IMR-90 (cell line): Measurements from ENCODE around the gene VAMP7. TPM values are rescaled to one million over a fixed set of nuclear protein-coding genes. Genes with fewer than 3 reads are reported as not detected.

Experiments used
- ATAC-seq: fragments of 200-7000 bp; cut with Tn5 transposase; 2 replicates; pipeline ENCODE4 v1.9.1; 2020; ENCODE audit warnings: low read depth, mild to moderate bottlenecking, moderate library complexity
- BruUV-seq: library from RNA; stranded (reverse); fragments of 400-500 nt; replicated peaks from 2 replicates; lab custom pipeline; 2021; lab: Mats Ljungman, UMichigan
- CTCF ChIA-PET: fragments of 300-600 bp; formaldehyde crosslinking; extraction: SDS; loops from one replicate; lab custom pipeline; 2021; ENCODE audit warnings: antibody characterized with exemption; lab: Yijun Ruan, JAX
- POLR2A ChIA-PET: fragments of 300-600 bp; sonication (Branson Sonifier 250); formaldehyde crosslinking; loops from one replicate; lab custom pipeline; 2022; ENCODE audit warnings: antibody characterized with exemption; ENCODE audit not compliant: unreplicated experiment; lab: Charles Lee
- DNase-seq: peaks from one replicate; pipeline ENCODE4 v3.0.0; 2013
- H2AFZ ChIP-seq: replicated peaks from 2 replicates; pipeline ENCODE3; 2013; ENCODE audit warnings: low read length, mild to moderate bottlenecking; ENCODE audit not compliant: poor library complexity
- H2AK5ac ChIP-seq: 2 replicates; pipeline ENCODE4 v1.6.1; 2013; ENCODE audit warnings: low read depth, low read length, inconsistent platforms
- H2AK9ac ChIP-seq: replicated peaks from 2 replicates; pipeline ENCODE3; 2013; ENCODE audit warnings: mild to moderate bottlenecking, low read depth, low read length, moderate library complexity; ENCODE audit not compliant: poor library complexity
- H2BK120ac ChIP-seq: 2 replicates; pipeline ENCODE4 v1.6.1; 2013; ENCODE audit warnings: low read depth, low read length, inconsistent platforms
- H2BK15ac ChIP-seq: 3 replicates; pipeline ENCODE4 v1.6.1; 2013; ENCODE audit warnings: low read depth, low read length, inconsistent platforms
- H2BK20ac ChIP-seq: 2 replicates; pipeline ENCODE4 v1.6.1; 2013; ENCODE audit warnings: low read depth, mild to moderate bottlenecking, inconsistent platforms, low read length, moderate library complexity
- H2BK5ac ChIP-seq: 2 replicates; pipeline ENCODE4 v1.6.1; 2013; ENCODE audit warnings: mild to moderate bottlenecking, low read depth, low read length, inconsistent platforms; ENCODE audit not compliant: poor library complexity, severe bottlenecking
- H3K14ac ChIP-seq: replicated peaks from 2 replicates; pipeline ENCODE4 v1.6.1; 2013; ENCODE audit warnings: low read depth, low read length, inconsistent platforms
- H3K18ac ChIP-seq: 2 replicates; pipeline ENCODE4 v1.6.1; 2013; ENCODE audit warnings: low read depth, low read length, control low read depth
- H3K23ac ChIP-seq: 2 replicates; pipeline ENCODE4 v1.6.1; 2013; ENCODE audit warnings: low read depth, low read length, inconsistent platforms
- H3K27ac ChIP-seq: 2 replicates; pipeline ENCODE4 v1.5.1; 2013; ENCODE audit warnings: mild to moderate bottlenecking, control low read depth, low read length; ENCODE audit not compliant: insufficient read depth
- H3K27me3 ChIP-seq: 2 replicates; pipeline ENCODE4 v1.6.1; 2013; ENCODE audit warnings: low read length; ENCODE audit not compliant: control insufficient read depth, insufficient read depth
- H3K36me3 ChIP-seq: 2 replicates; pipeline ENCODE4 v1.6.1; 2013; ENCODE audit warnings: low read length, mixed read lengths; ENCODE audit not compliant: control insufficient read depth, insufficient read depth
- H3K4ac ChIP-seq: 2 replicates; pipeline ENCODE4 v1.6.1; 2013; ENCODE audit warnings: low read depth, low read length, inconsistent platforms
- H3K4me1 ChIP-seq: 2 replicates; pipeline ENCODE4 v1.6.1; 2013; ENCODE audit warnings: low read length, mixed read lengths; ENCODE audit not compliant: control insufficient read depth, insufficient read depth
- H3K4me2 ChIP-seq: 2 replicates; pipeline ENCODE4 v1.6.1; 2013; ENCODE audit warnings: low read depth, mild to moderate bottlenecking, control low read depth, low read length, moderate library complexity
- H3K4me3 ChIP-seq: 2 replicates; pipeline ENCODE4 v1.5.1; 2013; ENCODE audit warnings: low read depth, mild to moderate bottlenecking, control low read depth, low read length, moderate library complexity; ENCODE audit not compliant: insufficient read depth
- H3K56ac ChIP-seq: 2 replicates; pipeline ENCODE4 v1.6.1; 2013; ENCODE audit warnings: low read length, inconsistent platforms; ENCODE audit not compliant: insufficient read depth; ENCODE audit errors: extremely low read depth
- H3K79me1 ChIP-seq, 2 experiments: 2 replicates each; pipeline ENCODE4 v1.6.1; 2013; ENCODE audit warnings: low read length in 2 of 2, inconsistent platforms in 1 of 2, low read depth in 1 of 2
- H3K9ac ChIP-seq: 2 replicates; pipeline ENCODE4 v1.6.1; 2013; ENCODE audit warnings: low read depth, low read length, control low read depth
- H3K9me1 ChIP-seq: 2 replicates; pipeline ENCODE4 v1.6.1; 2013; ENCODE audit warnings: low read length, inconsistent platforms; ENCODE audit not compliant: insufficient read depth
- H3K9me3 ChIP-seq: 2 replicates; pipeline ENCODE4 v1.6.1; 2013; ENCODE audit warnings: low read length; ENCODE audit not compliant: control insufficient read depth, insufficient read depth
- H4K20me1 ChIP-seq: 2 replicates; pipeline ENCODE4 v1.6.1; 2013; ENCODE audit warnings: low read length, inconsistent platforms; ENCODE audit not compliant: insufficient read depth
- H4K5ac ChIP-seq: 2 replicates; pipeline ENCODE4 v1.6.1; 2013; ENCODE audit warnings: mild to moderate bottlenecking, low read depth, low read length, control low read depth
- H4K8ac ChIP-seq, 2 experiments: 2 replicates each; pipeline ENCODE4 v1.6.1; 2013; ENCODE audit warnings: low read depth in 2 of 2, low read length in 2 of 2, control low read depth in 1 of 2, inconsistent platforms in 1 of 2
- H4K91ac ChIP-seq: 2 replicates; pipeline ENCODE4 v1.6.1; 2013; ENCODE audit warnings: low read depth, low read length, inconsistent platforms; ENCODE audit not compliant: insufficient read depth
- BHLHE40 ChIP-seq: fragments of 150-350 bp; IDR thresholded peaks from 2 replicates; pipeline ENCODE4 v1.6.1; 2016; ENCODE audit warnings: mild to moderate bottlenecking, low read depth, low read length
- CEBPB ChIP-seq: IDR thresholded peaks from 2 replicates; pipeline ENCODE4 v1.6.1; 2012; ENCODE audit warnings: low read depth, low read length, improper control_type of control experiment
- CHD1 ChIP-seq: IDR thresholded peaks from 2 replicates; pipeline ENCODE4 v1.6.1; 2012; ENCODE audit warnings: low read depth, low read length, improper control_type of control experiment
- CTCF ChIP-seq: conservative IDR thresholded peaks from 2 replicates; pipeline ENCODE4 v1.5.1; 2012; ENCODE audit warnings: mild to moderate bottlenecking, low read depth, low read length, improper control_type of control experiment
- FOS ChIP-seq: fragments of 150-350 bp; IDR thresholded peaks from 2 replicates; pipeline ENCODE4 v1.6.1; 2016; ENCODE audit warnings: low read depth, low read length
- MAFK ChIP-seq: IDR thresholded peaks from 2 replicates; pipeline ENCODE4 v1.6.1; 2012; ENCODE audit warnings: low read depth, low read length, improper control_type of control experiment
- MAZ ChIP-seq: IDR thresholded peaks from 2 replicates; pipeline ENCODE4 v1.6.1; 2012; ENCODE audit warnings: low read depth, mild to moderate bottlenecking, low read length, improper control_type of control experiment, moderate library complexity, borderline replicate concordance
- MXI1 ChIP-seq: IDR thresholded peaks from 2 replicates; pipeline ENCODE4 v1.6.1; 2012; ENCODE audit warnings: low read depth, mild to moderate bottlenecking, low read length, moderate library complexity, borderline replicate concordance
- NFE2L2 ChIP-seq: fragments of 150-350 bp; IDR thresholded peaks from 2 replicates; pipeline ENCODE4 v1.6.1; 2016; ENCODE audit warnings: low read depth, mild to moderate bottlenecking, low read length
- POLR2A ChIP-seq: IDR thresholded peaks from 2 replicates; pipeline ENCODE4 v1.6.1; 2012; ENCODE audit warnings: mild to moderate bottlenecking, low read depth, low read length
- RAD21 ChIP-seq: IDR thresholded peaks from 2 replicates; pipeline ENCODE4 v1.6.1; 2012; ENCODE audit warnings: low read length, improper control_type of control experiment
- RCOR1 ChIP-seq: IDR thresholded peaks from 2 replicates; pipeline ENCODE4 v1.6.1; 2012; ENCODE audit warnings: mild to moderate bottlenecking, low read length, improper control_type of control experiment; ENCODE audit not compliant: insufficient replicate concordance
- RFX5 ChIP-seq: IDR thresholded peaks from 2 replicates; pipeline ENCODE4 v1.8.0; 2012; ENCODE audit warnings: low read depth, mild to moderate bottlenecking, low read length, moderate library complexity
- SMC3 ChIP-seq: fragments of 150-350 bp; IDR thresholded peaks from 2 replicates; pipeline ENCODE4 v1.6.1; 2016; ENCODE audit warnings: low read depth, mild to moderate bottlenecking, antibody characterized with exemption, low read length, moderate library complexity
- WGBS, 2 experiments: methylation state at CpG; one replicate each; pipeline versions ENCODE4 v1.1.5 to v1.1.7; 2013; ENCODE audit warnings: missing lambda C conversion rate in 2 of 2; ENCODE audit not compliant: insufficient read length in 1 of 2; ENCODE audit errors: extremely low coverage in 2 of 2; 5-methylcytosine and 5-hydroxymethylcytosine counted together
- dilution Hi-C: fragments of 300-500 bp; cut with HindIII; formaldehyde crosslinking; loops from one replicate; pipeline ENCODE4 v1.14.3; 2018; ENCODE audit warnings: low sequenced_read_pairs; ENCODE audit not compliant: unreplicated experiment
- in situ Hi-C: fragments of 300-500 bp; cut with MboI; formaldehyde crosslinking; loops from 3 replicates; pipeline ENCODE4 v1.14.3; 2019; ENCODE audit warnings: low sequenced_read_pairs, inconsistent platforms, mixed read lengths
- intact Hi-C: fragments of 100-400 bp; cut with micrococcal nuclease; formaldehyde crosslinking; loops from 2 replicates; pipeline ENCODE4 v1.10.0; 2022
- polyA plus RNA-seq, 3 experiments: library from polyadenylated mRNA; depleted of rRNA; stranded (reverse); fragments of >200 nt; gene quantifications; 2 replicates each; pipeline ENCODE4 v1.2.3, GENCODE V29; 2012; ENCODE audit warnings: low replicate concordance in 1 of 3
- total RNA-seq: library from RNA; depleted of rRNA; stranded (reverse); fragments of >200 nt; gene quantifications from 2 replicates; pipeline ENCODE4 v1.2.3, GENCODE V29; 2012
- TF ChIP-seq, protein P1 (sequence below): fragments of 150-350 bp; IDR thresholded peaks from 2 replicates; pipeline ENCODE4 v1.6.1; 2017; ENCODE audit warnings: mild to moderate bottlenecking, antibody characterized with exemption, low read length, low read depth
- TF ChIP-seq, protein P2 (sequence below): fragments of 150-350 bp; IDR thresholded peaks from 2 replicates; pipeline ENCODE4 v1.6.1; 2016; ENCODE audit warnings: low read depth, mild to moderate bottlenecking, low read length, moderate library complexity, borderline replicate concordance

Gene VAMP7
- total and polyA plus RNA-seq, 2 of the 4 experiments (the other 2 are of a cell fraction): 21.7 to 39.1 TPM

GRCh38 chrX:155988859-155989258 is 107.7 kb downstream of the VAMP7 start:
- Histone ChIP-seq H3K23ac (no peak overlapping the region), H2AK9ac (no peak overlapping the region), H3K4me1 (no peaks in the 10 kb centered on the region), H3K56ac (no peak overlapping the region), H3K36me3 (no peaks in the 10 kb centered on the region), H3K4ac (no peak overlapping the region), H4K20me1 (no peaks in the 10 kb centered on the region), H2AFZ (no peak overlapping the region), H2AK5ac (no peak overlapping the region), H2BK15ac (no peak overlapping the region), H3K27me3 (no peaks in the 10 kb centered on the region), H3K9me3 (0 out of 2 replicates have a peak, but pooled peaks cover 2% of the 10 kb centered on the region), H2BK120ac (no peak overlapping the region), H3K4me3 (no peak overlapping the region), H2BK20ac (no peak overlapping the region), H3K9me1 (no peaks in the 10 kb centered on the region), H3K14ac (no peak overlapping the region), H3K4me2 (no peak overlapping the region), H4K8ac (no peak overlapping the region), H3K79me1 (no peaks in the 10 kb centered on the region), H3K9ac (no peak overlapping the region), H2BK5ac (no peak overlapping the region), H4K5ac (no peak overlapping the region), H4K91ac (no peak overlapping the region), H3K27ac (no peak overlapping the region), H3K18ac (no peak overlapping the region)
- no peak for ATAC-seq
- POLR2A ChIA-PET: no interaction called here
- TF ChIP-seq MAFK (no peak), NFE2L2 (no peak), CTCF (no peak), BHLHE40 (no peak), POLR2A (no peak), RFX5 (no peak), CHD1 (no peak), SMC3 (no peak), FOS (no peak), CEBPB (no peak), MXI1 (no peak), RCOR1 (no peak), MAZ (no peak), RAD21 (no peak)
- TF ChIP-seq, protein P1, sequence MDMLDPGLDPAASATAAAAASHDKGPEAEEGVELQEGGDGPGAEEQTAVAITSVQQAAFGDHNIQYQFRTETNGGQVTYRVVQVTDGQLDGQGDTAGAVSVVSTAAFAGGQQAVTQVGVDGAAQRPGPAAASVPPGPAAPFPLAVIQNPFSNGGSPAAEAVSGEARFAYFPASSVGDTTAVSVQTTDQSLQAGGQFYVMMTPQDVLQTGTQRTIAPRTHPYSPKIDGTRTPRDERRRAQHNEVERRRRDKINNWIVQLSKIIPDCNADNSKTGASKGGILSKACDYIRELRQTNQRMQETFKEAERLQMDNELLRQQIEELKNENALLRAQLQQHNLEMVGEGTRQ: no peak
- TF ChIP-seq, protein P2, sequence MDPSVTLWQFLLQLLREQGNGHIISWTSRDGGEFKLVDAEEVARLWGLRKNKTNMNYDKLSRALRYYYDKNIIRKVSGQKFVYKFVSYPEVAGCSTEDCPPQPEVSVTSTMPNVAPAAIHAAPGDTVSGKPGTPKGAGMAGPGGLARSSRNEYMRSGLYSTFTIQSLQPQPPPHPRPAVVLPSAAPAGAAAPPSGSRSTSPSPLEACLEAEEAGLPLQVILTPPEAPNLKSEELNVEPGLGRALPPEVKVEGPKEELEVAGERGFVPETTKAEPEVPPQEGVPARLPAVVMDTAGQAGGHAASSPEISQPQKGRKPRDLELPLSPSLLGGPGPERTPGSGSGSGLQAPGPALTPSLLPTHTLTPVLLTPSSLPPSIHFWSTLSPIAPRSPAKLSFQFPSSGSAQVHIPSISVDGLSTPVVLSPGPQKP: no peak
- in situ Hi-C loops (no loop called here), intact Hi-C loops (no loop called here), dilution Hi-C loops (no loop called here)
- no TSS peak for BruUV-seq
- no peak for DNase-seq
- CTCF ChIA-PET: no interaction called here
- 50% methylated on average over 1 of the region's 4 CpGs; no CpG with 5 or more reads in 1 of the 2 experiments for WGBS, 2 experiments
